Mononuclear cell (primary cell): ENCODE results near the gene BAX. TPM values are rescaled to one million over a fixed set of nuclear protein-coding genes. Genes with fewer than 3 reads are reported as not detected.
A peak's percentile ranks its signal among the peaks of the same experiment; 100 is the strongest.

Source experiments
- H3K27me3 ChIP-seq: 2 replicates; pipeline ENCODE4 v1.6.0; 2011; ENCODE audit warnings: low read length, control low read depth; ENCODE audit not compliant: insufficient read depth
- H3K4me1 ChIP-seq: 2 replicates; pipeline ENCODE4 v1.5.1; 2011; ENCODE audit warnings: mild to moderate bottlenecking, low read length, control low read depth; ENCODE audit not compliant: insufficient read depth
- H3K4me3 ChIP-seq: 2 replicates; pipeline ENCODE4 v1.5.1; 2011; ENCODE audit warnings: mild to moderate bottlenecking, low read length, moderate library complexity
- H3K9me3 ChIP-seq: 2 replicates; pipeline ENCODE4 v1.5.1; 2011; ENCODE audit warnings: low read depth, mild to moderate bottlenecking, control low read depth, low read length
- total RNA-seq: library from RNA; depleted of rRNA; stranded (reverse); fragments of >200 nt; gene quantifications from one replicate; pipeline ENCODE4 v1.2.3, GENCODE V29; 2012

The BAX gene
- total RNA-seq, 1 donor, result 26.6 TPM

DNA sequence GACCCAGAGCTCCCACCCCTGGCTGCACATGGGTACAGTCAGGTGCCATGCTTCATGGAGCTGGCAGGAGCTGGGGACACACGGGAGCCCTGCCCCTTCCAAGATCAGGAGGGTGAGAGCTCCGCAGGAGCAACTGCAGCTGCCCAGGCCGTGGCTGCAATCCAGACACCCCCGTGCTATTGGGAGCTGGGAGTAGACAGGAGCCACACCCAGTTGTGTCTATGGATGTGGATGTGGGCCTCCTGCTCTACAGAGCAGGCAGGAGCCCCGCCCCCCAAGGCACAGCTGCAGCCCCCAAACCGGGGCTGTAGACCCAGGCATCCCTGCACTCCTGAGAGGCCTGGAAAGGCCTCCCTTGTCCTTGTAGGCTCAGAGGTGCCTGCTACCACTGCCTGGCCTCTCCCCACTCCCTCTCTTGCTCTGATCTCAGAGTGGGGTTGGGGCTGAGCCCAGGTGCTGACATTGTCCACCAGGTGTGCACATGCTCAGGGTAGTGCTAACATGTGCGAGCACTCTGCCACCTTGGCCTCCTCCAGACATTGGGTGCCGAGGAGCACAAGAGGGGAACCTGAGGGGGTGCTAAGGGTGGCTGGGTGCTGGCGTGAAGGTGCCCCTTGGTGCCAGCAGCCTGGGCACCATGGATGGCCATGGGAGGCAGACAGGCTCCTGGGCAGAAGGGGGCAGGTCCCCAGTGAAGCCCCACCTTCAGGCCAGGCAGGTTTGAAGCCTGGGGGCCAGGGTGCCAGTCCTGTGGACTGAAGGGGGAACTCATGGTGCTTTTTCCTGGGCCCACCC lies 8.0 kb upstream of the BAX start:
- Histone ChIP-seq H3K27me3 (no peaks in the 10 kb centered on the region), H3K4me1 (no peaks in the 10 kb centered on the region), H3K4me3 (no peak overlapping the region), H3K9me3 (no peaks in the 10 kb centered on the region)

DNA sequence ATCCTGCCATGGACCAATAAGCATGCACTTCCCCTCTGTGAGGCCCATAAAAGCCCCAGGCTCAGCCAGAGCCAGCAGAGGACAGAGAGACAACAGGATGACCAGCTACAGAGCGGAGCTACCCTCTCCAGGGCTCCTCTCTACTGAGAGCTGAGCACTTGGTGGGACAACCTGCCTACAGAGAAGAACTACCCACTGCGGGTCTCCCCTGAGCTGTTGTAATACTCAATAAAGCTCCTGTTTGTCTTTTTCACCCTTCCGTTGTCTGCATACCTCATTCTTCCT lies 7.5 kb upstream of the BAX start:
- Histone ChIP-seq H3K27me3 (no peaks in the 10 kb centered on the region), H3K9me3 (no peaks in the 10 kb centered on the region), H3K4me3 (no peak overlapping the region), H3K4me1 (no peaks in the 10 kb centered on the region)

DNA sequence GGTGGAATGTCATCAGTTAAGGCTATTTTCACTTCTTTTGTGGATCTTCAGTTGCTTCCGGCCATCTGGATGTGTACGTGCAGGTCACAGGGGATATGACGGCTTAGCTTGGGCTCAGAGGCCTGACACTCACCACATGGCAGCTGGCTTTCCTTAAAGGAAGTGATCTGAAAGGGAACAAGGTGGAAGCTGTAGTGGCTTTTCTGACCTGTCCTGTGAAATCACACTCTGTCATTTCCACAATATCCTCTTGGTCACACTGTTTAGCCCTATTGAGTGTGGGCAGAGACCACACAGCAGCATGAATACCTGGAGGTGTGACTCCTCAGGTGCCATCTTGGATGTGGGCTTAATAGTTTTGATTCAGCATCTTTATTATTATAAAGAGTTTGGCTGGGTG lies 4.5 kb upstream of the BAX start:
- Histone ChIP-seq H3K27me3 (no peaks in the 10 kb centered on the region), H3K4me3 (no peak overlapping the region), H3K4me1 (peaks cover 7% of the 10 kb centered on the region)

DNA sequence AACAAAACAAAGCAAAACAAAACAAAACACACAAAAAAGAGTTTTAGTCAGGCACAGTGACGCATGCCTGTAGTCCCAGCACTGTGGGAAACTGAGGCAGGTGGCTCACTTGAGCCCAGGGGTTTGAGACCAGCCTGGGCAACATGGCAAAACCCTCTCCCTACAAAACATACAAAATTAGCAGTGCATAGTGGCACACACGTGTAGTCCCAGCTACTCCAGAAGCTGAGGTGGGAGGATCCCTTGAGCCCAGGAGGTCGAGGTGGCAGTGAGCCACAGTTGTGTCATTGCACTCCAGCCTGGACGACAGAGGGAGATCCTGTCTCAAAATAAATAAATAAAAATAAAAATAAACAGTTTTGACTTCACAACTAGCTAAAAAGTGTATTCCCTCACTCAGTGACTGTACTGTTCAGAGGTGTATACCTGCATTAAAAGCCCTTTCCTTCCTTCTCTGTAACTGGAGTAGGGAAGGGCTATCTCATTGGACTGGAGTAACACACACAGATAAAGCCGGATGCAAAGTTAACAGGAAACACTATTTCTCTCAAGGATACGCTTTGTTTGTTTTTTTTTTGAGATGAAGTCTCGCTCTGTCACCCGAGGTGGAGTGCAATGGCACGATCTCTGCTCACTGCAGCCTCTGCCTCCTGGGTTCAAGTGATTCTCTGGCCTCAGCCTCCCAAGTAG lies 3.7 kb upstream of the BAX start:
- Histone ChIP-seq H3K4me3 (no peak overlapping the region), H3K4me1 (peaks cover 16% of the 10 kb centered on the region), H3K9me3 (no peaks in the 10 kb centered on the region), H3K27me3 (no peaks in the 10 kb centered on the region)

More for the DNA sequence above, 4.5 kb upstream of the BAX start:
- no peaks in the 10 kb centered on the region for H3K9me3 ChIP-seq

DNA sequence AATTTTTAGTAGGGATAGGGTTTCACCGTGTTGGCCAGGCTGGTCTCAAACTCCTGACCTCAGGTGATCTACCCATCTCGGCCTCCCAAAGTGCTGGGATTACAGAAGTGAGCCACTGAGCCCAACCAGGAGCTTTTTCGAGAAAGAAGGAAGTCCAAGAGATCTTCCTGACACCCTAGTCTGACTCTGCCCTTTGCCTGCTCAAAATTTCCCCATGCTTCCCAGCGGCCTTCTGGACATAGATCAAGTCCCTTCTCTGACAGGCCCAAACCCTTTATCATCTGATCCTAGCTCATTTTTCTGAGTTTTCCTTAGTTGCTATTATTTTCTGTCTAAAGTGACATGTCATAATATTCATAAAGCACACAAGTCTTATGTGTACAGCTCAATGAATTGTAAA lies 1.5 kb upstream of the BAX start:
- Histone ChIP-seq H3K4me3 (no peak overlapping the region), H3K27me3 (no peaks in the 10 kb centered on the region), H3K9me3 (no peaks in the 10 kb centered on the region), H3K4me1 (peaks cover 23% of the 10 kb centered on the region)

DNA sequence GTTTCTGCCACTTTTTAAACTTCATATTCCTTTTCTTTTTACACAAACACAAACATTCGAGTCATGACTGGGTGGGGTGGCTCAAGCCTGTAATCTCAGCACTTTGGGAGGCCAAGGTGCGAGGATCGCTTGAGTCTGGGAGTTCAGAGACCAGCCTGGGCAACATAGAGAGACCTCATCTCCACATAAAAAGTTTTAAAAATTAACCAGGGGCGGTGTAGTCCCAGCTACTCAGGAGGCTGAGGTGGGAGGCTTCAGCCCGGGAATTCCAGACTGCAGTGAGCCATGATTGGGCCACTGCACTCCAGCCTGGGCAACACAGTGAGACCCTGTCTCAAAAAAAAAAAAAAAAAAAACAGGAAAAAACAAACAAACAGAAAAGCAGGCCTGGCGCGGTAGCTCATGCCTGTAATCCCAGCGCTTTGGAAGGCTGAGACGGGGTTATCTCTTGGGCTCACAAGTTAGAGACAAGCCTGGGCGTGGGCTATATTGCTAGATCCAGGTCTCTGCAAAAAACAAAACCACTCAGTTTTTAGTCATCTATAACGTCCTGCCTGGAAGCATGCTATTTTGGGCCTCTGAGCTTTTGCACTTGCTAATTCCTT lies 583 bp upstream of the BAX start:
- peaks cover 32% of the 10 kb centered on the region for H3K4me1 ChIP-seq
- no peaks in the 10 kb centered on the region for H3K27me3 ChIP-seq
- H3K4me3 ChIP-seq, result peak overlapping the region; percentile 96
- H3K9me3 ChIP-seq, result no peaks in the 10 kb centered on the region

DNA sequence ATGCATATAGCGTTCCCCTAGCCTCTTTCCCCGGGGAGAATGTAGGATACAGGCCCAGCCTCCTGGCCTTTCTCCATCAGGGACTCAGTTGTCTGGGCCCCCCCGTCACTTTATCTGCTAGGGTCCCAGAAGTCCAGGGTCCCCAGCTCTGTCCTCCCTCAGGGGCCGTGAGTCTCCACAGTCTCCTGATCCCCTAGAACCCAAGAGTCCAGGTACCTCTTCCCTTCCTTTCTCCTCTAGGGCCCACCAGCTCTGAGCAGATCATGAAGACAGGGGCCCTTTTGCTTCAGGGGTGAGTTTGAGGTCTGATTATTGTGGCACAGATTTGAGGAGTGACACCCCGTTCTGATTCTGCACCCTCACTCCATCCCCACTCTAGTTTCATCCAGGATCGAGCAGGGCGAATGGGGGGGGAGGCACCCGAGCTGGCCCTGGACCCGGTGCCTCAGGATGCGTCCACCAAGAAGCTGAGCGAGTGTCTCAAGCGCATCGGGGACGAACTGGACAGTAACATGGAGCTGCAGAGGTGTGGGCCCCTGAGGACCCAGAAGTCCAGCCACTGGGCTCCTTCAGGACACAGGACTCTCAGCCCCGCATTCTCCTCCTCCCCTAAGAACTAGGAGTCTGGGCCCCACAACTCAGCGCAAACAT lies 758 bp downstream of the BAX start:
- Histone ChIP-seq H3K4me3 (peak overlapping the region; percentile 96), H3K27me3 (no peaks in the 10 kb centered on the region), H3K4me1 (peaks cover 45% of the 10 kb centered on the region), H3K9me3 (no peaks in the 10 kb centered on the region)

DNA sequence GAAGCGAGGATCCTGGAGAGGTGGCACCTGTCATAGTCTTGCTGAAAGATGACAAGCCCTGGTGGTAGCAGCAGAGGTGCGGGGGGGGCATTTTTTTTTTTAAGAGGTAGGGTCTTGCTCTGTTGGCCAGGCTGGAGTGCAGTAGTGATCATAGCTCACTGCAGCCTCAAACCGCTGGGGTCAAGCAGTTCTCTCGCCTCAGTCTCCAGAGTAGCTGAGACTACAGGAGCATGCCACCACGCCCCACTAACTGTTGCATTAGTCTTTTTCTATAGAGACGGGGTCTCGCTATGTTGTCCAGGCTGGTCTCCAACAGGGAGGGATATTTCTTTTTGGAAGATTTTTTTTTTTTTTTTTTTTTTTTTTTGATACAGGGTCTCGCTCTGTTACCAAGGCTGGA lies 3.3 kb downstream of the BAX start:
- Histone ChIP-seq H3K4me1 (peaks cover 68% of the 10 kb centered on the region), H3K4me3 (no peak overlapping the region), H3K9me3 (no peaks in the 10 kb centered on the region), H3K27me3 (no peaks in the 10 kb centered on the region)

DNA sequence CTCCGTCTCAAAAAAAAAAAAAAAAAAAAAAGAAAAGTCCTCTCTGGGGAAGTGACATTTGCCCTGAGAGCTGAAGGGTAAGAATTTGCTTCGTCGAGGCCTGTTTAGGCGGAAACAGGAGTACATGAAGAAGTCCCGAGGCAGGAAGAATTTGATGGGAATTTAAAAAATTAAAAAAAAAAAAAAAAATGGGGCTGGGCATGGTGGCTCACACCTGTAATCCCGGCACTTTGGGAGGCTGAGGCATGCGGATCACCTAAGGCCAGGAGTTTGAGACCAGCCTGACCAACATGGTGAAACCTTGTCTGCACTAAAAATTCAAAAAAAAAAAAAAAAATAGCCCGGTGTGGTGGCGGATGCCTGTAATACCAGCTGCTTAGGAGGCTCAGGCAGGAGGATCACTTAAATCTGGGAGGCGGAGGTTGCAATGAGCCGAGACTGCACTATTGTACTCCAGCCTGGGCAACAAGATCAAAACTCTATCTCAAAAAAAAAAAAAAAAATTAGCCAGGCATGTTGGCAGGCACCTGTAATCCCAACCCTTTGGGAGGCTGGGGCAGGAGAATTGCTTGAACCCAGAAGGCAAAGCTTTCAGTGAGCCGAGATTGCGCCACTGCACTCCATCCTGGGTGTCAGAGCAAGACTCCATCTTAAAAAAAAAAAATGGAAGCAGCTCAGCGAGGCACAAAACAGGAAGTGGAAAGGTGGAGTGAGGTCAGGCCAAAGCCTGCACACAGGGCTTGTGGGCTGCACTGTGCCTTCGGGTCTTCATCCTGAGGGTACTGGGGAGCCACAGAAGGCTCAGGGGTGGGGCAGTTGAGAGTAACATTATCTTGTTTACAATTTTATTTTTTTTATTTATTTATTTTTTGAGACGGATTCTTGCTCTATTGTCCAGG lies 4.9 kb downstream of the BAX start:
- H3K9me3 ChIP-seq, result no peaks in the 10 kb centered on the region
- H3K4me3 ChIP-seq, result no peak overlapping the region
- no peaks in the 10 kb centered on the region for H3K27me3 ChIP-seq
- peaks cover 79% of the 10 kb centered on the region for H3K4me1 ChIP-seq

DNA sequence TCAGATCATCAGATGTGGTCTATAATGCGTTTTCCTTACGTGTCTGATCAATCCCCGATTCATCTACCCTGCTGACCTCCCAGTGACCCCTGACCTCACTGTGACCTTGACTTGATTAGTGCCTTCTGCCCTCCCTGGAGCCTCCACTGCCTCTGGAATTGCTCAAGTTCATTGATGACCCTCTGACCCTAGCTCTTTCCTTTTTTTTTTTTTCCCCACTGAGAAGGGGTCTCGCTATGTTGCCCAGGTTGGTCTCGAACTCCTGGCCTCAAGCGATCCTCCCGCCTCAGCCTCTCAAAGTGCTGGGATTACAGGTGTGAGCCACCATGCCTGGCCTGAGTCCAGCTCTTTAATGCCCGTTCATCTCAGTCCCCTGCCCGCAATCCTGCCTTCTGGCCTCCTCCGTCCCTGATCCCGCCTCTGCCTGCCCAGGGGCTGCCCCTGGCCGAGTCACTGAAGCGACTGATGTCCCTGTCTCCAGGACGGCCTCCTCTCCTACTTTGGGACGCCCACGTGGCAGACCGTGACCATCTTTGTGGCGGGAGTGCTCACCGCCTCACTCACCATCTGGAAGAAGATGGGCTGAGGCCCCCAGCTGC lies 6.5 kb downstream of the BAX start:
- Histone ChIP-seq H3K27me3 (no peaks in the 10 kb centered on the region), H3K4me1 (peaks cover 72% of the 10 kb centered on the region), H3K9me3 (no peaks in the 10 kb centered on the region), H3K4me3 (no peak overlapping the region)

DNA sequence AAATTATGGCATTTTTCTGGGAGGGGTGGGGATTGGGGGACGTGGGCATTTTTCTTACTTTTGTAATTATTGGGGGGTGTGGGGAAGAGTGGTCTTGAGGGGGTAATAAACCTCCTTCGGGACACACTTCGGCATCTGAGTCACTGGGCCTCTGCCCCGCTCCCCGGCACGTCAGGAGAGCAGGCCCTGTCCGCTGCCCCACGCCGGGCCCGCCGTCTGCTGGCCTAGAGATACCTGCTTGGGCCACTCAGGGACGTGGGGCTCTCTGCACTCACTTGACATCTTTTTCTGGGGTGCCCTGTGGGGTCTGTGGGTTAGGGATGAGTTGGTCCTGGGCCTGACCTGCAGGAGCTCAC lies 7.0 kb downstream of the BAX start:
- Histone ChIP-seq H3K9me3 (no peaks in the 10 kb centered on the region), H3K27me3 (no peaks in the 10 kb centered on the region), H3K4me3 (no peak overlapping the region), H3K4me1 (peaks cover 73% of the 10 kb centered on the region)

DNA sequence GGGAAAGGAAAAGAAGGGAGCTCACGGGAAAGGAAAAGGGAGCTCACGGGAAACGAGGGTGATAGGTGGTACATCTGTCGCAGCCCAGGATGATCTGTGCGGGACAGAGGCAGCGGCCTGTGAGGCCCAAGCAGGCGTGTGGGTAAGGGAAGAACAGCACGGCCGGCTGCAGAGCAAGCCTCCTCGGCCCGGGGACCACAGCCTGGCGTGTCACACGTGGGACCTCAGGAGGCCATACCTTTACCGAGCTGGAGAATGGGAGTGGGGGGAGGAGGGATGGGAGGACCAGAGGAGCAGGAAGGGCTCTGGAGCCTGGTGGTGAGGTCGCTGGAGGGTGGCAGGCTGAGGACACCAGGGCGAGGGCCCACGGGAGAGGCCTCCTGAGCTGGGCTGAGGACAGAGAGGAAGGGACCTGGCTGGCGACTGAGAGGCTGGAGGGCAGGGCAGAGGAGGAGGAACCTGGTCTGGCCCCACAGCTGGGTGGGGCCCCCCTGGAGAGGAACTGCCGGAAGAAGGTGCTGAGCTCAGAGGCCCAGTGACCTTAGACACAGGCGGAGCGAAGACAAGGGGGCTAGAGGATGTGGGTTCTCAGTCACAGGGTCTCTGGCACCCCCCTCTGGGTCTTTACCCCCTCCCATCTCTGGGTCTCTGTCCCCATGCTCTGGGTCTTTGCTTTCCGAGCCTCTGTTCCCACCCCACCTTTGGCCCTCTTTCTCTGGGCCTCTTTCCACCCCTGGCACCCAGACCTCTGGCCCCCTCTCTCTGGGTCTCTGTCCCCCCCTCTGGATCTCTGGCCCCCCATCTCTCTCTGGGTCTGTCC lies 7.6 kb downstream of the BAX start:
- Histone ChIP-seq H3K27me3 (no peaks in the 10 kb centered on the region), H3K4me3 (peak overlapping the region; percentile 26), H3K9me3 (no peaks in the 10 kb centered on the region), H3K4me1 (peaks cover 79% of the 10 kb centered on the region)

DNA sequence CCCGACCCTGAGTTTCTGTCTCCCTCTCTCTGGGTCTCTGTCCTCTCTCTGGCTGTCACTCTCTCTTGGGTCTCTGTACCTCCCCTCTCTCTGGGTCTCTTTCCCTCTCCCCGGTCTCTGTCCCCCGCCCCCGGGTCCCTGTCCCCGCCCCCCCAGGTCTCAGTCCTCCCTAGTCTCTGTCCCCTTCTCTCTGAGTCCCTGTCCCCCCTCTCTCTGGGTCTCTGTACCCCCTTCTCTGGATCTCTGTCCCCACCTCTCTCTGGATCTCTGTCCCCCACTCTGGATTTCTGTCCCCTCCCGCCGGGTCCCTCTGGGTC lies 8.1 kb downstream of the BAX start:
- H3K4me1 ChIP-seq, result peaks cover 85% of the 10 kb centered on the region
- no peaks in the 10 kb centered on the region for H3K9me3 ChIP-seq
- peak overlapping the region; percentile 26 for H3K4me3 ChIP-seq

More for the DNA sequence above, 8.1 kb downstream of the BAX start:
- no peaks in the 10 kb centered on the region for H3K27me3 ChIP-seq
